IPS-20b (cell line): Measurements from ENCODE around the gene TFF3.
"Not testable (repeated sequence)": the region's sequence is repeated elsewhere in the genome, so short reads cannot be mapped to it uniquely, and the experiment has no call there.

Source experiments
- H3K27ac ChIP-seq: one replicate; pipeline ENCODE4 v1.5.1; 2013; ENCODE audit warnings: low read length
- H3K27me3 ChIP-seq: 2 replicates; pipeline ENCODE4 v1.6.1; 2013; ENCODE audit warnings: mild to moderate bottlenecking, low read length, inconsistent platforms; ENCODE audit not compliant: insufficient read depth
- H3K36me3 ChIP-seq: 2 replicates; pipeline ENCODE4 v1.6.1; 2013; ENCODE audit warnings: low read depth, mild to moderate bottlenecking, inconsistent platforms, low read length, moderate library complexity; ENCODE audit not compliant: insufficient read depth
- H3K4me1 ChIP-seq: 2 replicates; pipeline ENCODE4 v1.6.1; 2013; ENCODE audit warnings: mild to moderate bottlenecking, control low read depth, inconsistent platforms, low read length, moderate library complexity; ENCODE audit not compliant: insufficient read depth
- H3K4me3 ChIP-seq: 2 replicates; pipeline ENCODE4 v1.5.1; 2013; ENCODE audit warnings: mild to moderate bottlenecking, low read length, inconsistent platforms
- H3K9ac ChIP-seq: 2 replicates; pipeline ENCODE4 v1.6.1; 2013; ENCODE audit warnings: low read depth, mild to moderate bottlenecking, inconsistent platforms, low read length, moderate library complexity
- H3K9me3 ChIP-seq: 2 replicates; pipeline ENCODE4 v1.6.1; 2013; ENCODE audit warnings: mild to moderate bottlenecking, low read depth, low read length, inconsistent platforms; ENCODE audit not compliant: insufficient read depth

Gene TFF3

GRCh38 chr21:42299324-42300044 is 15.7 kb downstream of the TFF3 start:
- Histone ChIP-seq H3K9me3 (no peaks in the 10 kb centered on the region), H3K9ac (no peak overlapping the region), H3K36me3 (no peaks in the 10 kb centered on the region), H3K27ac (no peak overlapping the region), H3K4me1 (no peaks in the 10 kb centered on the region), H3K27me3 (no peaks in the 10 kb centered on the region), H3K4me3 (no peak overlapping the region)

- Histone ChIP-seq H3K27me3 (no peaks in the 10 kb centered on the region), H3K4me3 (no peak overlapping the region), H3K36me3 (no peaks in the 10 kb centered on the region), H3K9me3 (no peaks in the 10 kb centered on the region), H3K27ac (no peak overlapping the region), H3K4me1 (no peaks in the 10 kb centered on the region), H3K9ac (no peak overlapping the region)
Measured at GRCh38 chr21:42298657-42299056, 16.6 kb downstream of the TFF3 start.

GRCh38 chr21:42298237-42298636 is 17.0 kb downstream of the TFF3 start:
- Histone ChIP-seq H3K27me3 (no peaks in the 10 kb centered on the region), H3K4me1 (no peaks in the 10 kb centered on the region), H3K27ac (no peak overlapping the region), H3K36me3 (no peaks in the 10 kb centered on the region), H3K9me3 (no peaks in the 10 kb centered on the region), H3K9ac (no peak overlapping the region), H3K4me3 (no peak overlapping the region)

GRCh38 chr21:42297377-42297776 is 17.8 kb downstream of the TFF3 start:
- H3K4me1 ChIP-seq, result no peaks in the 10 kb centered on the region
- no peak overlapping the region for H3K27ac ChIP-seq
- H3K4me3 ChIP-seq, result no peak overlapping the region
- no peak overlapping the region for H3K9ac ChIP-seq
- H3K9me3 ChIP-seq, result no peaks in the 10 kb centered on the region
- no peaks in the 10 kb centered on the region for H3K27me3 ChIP-seq
- H3K36me3 ChIP-seq, result no peaks in the 10 kb centered on the region

- H3K36me3 ChIP-seq, result no peaks in the 10 kb centered on the region
- H3K4me3 ChIP-seq, result no peak overlapping the region
- no peaks in the 10 kb centered on the region for H3K4me1 ChIP-seq
- no peaks in the 10 kb centered on the region for H3K27me3 ChIP-seq
- H3K9me3 ChIP-seq, result no peaks in the 10 kb centered on the region
- H3K9ac ChIP-seq, result no peak overlapping the region
- no peak overlapping the region for H3K27ac ChIP-seq
Measured at GRCh38 chr21:42296501-42296900, 18.7 kb downstream of the TFF3 start.

GRCh38 chr21:42295845-42296244 is 19.4 kb downstream of the TFF3 start:
- H3K9ac ChIP-seq, result no peak overlapping the region
- no peaks in the 10 kb centered on the region for H3K36me3 ChIP-seq
- no peak overlapping the region for H3K27ac ChIP-seq
- H3K4me1 ChIP-seq, result no peaks in the 10 kb centered on the region
- no peak overlapping the region for H3K4me3 ChIP-seq
- no peaks in the 10 kb centered on the region for H3K9me3 ChIP-seq
- H3K27me3 ChIP-seq, result no peaks in the 10 kb centered on the region

- H3K27ac ChIP-seq, result no peak overlapping the region
- no peaks in the 10 kb centered on the region for H3K9me3 ChIP-seq
- no peaks in the 10 kb centered on the region for H3K27me3 ChIP-seq
- no peak overlapping the region for H3K4me3 ChIP-seq
- H3K9ac ChIP-seq, result no peak overlapping the region
- H3K36me3 ChIP-seq, result no peaks in the 10 kb centered on the region
- no peaks in the 10 kb centered on the region for H3K4me1 ChIP-seq
Measured at GRCh38 chr21:42294273-42294880, 20.8 kb downstream of the TFF3 start.

- no peak overlapping the region for H3K27ac ChIP-seq
- no peak overlapping the region for H3K4me3 ChIP-seq
- no peaks in the 10 kb centered on the region for H3K4me1 ChIP-seq
- H3K36me3 ChIP-seq, result no peaks in the 10 kb centered on the region
- no peaks in the 10 kb centered on the region for H3K27me3 ChIP-seq
- H3K9me3 ChIP-seq, result no peaks in the 10 kb centered on the region
- no peak overlapping the region for H3K9ac ChIP-seq
Measured at GRCh38 chr21:42293649-42294272, 21.4 kb downstream of the TFF3 start.

- not testable (repeated sequence) for H3K4me1 ChIP-seq, H3K27ac ChIP-seq, H3K9ac ChIP-seq, H3K27me3 ChIP-seq, H3K9me3 ChIP-seq, H3K4me3 ChIP-seq, H3K36me3 ChIP-seq
Measured at GRCh38 chr21:42292563-42293142, 22.6 kb downstream of the TFF3 start.

GRCh38 chr21:42291751-42292562 is 23.3 kb downstream of the TFF3 start:
- Histone ChIP-seq H3K9ac (no peak overlapping the region), H3K36me3 (no peaks in the 10 kb centered on the region), H3K9me3 (no peaks in the 10 kb centered on the region), H3K4me1 (no peaks in the 10 kb centered on the region), H3K4me3 (no peak overlapping the region), H3K27me3 (no peaks in the 10 kb centered on the region), H3K27ac (no peak overlapping the region)

GRCh38 chr21:42291003-42291750 is 24.0 kb downstream of the TFF3 start:
- Histone ChIP-seq H3K9me3 (no peaks in the 10 kb centered on the region), H3K36me3 (no peaks in the 10 kb centered on the region), H3K9ac (no peak overlapping the region), H3K4me1 (no peaks in the 10 kb centered on the region), H3K4me3 (no peak overlapping the region), H3K27me3 (no peaks in the 10 kb centered on the region), H3K27ac (no peak overlapping the region)
